Activated CD4-positive, alpha-beta T cell treated with anti-CD3 and anti-CD28 coated beads for 36 hours (primary cell): ENCODE results near the gene TMEM167A. TPM values are rescaled to one million over a fixed set of nuclear protein-coding genes. Genes with fewer than 3 reads are reported as not detected.
"Not testable (repeated sequence)": the region's sequence is repeated elsewhere in the genome, so short reads cannot be mapped to it uniquely, and the experiment has no call there.

ENCODE experiments used
- ATAC-seq: fragments of 200-7000 bp; cut with Tn5 transposase; one replicate; pipeline ENCODE4 v1.10.0; 2021; ENCODE audit warnings: mild to moderate bottlenecking, moderate library complexity
- CTCF ChIA-PET: fragments of 350-600 bp; sonication (Branson Sonifier 250); formaldehyde crosslinking; loops from one replicate; lab custom pipeline; 2021; ENCODE audit warnings: antibody characterized with exemption; lab: Charles Lee
- POLR2A ChIA-PET: fragments of 350-600 bp; sonication (Branson Sonifier 250); formaldehyde crosslinking; loops from one replicate; lab custom pipeline; 2021; ENCODE audit warnings: antibody characterized with exemption, inconsistent platforms; lab: Charles Lee
- DNase-seq: peaks from one replicate; pipeline ENCODE4 v3.0.0-alpha.2; 2020
- H3K27ac Mint-ChIP-seq: one replicate; pipeline ENCODE4 v1.8.0; 2021; ENCODE audit warnings: mixed read lengths
- H3K27me3 Mint-ChIP-seq: one replicate; pipeline ENCODE4 v1.8.0; 2021; ENCODE audit warnings: mixed read lengths
- H3K36me3 Mint-ChIP-seq: one replicate; pipeline ENCODE4 v1.8.0; 2021; ENCODE audit warnings: low read depth, mixed read lengths
- H3K4me1 Mint-ChIP-seq: one replicate; pipeline ENCODE4 v1.8.0; 2021; ENCODE audit warnings: mixed read lengths
- H3K4me3 Mint-ChIP-seq: one replicate; pipeline ENCODE4 v1.8.0; 2021; ENCODE audit warnings: mild to moderate bottlenecking, moderate library complexity, mixed read lengths
- H3K9me3 Mint-ChIP-seq: one replicate; pipeline ENCODE4 v1.8.0; 2021; ENCODE audit warnings: low read depth, mixed read lengths
- intact Hi-C, 2 experiments: fragments of 100-400 bp; cut with DNase I in 1 of 2; cut with micrococcal nuclease in 1 of 2; formaldehyde crosslinking; loops; one replicate each; pipeline versions ENCODE4 v1.14.2 to v1.15.1; 2022 to 2024; cut with DNase I, micrococcal nuclease
- total RNA-seq, 2 experiments: library from RNA; stranded (reverse); gene quantifications; one replicate each; pipeline ENCODE4 v1.2.3, GENCODE V29; 2021

The TMEM167A gene
- total RNA-seq, 2 experiments from 2014 or later: 32.7 to 70.9 TPM

DNA sequence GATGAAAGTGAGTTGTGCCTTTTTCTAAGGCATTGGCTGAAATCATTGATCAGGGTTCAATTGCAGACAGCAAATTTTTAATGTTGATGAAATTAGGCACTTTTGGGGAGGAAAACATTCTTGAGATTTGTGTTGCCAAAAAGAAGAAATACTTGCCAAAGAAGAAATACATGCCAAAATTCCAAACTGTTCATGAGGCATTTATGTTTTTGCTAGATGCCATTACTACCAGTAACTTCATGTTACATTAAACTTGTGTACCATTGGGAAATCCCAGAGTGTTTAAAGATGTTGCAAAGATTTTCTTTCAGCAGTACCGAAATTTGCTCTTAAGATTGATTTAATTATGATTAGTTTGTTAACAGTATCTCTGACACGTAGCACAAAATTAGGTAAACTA, 7.1 kb upstream of the TMEM167A start:
- DNase-seq (no peak), ATAC-seq (no peak)
- Mint-ChIP-seq H3K9me3 (no peaks in the 10 kb centered on the region), H3K27ac (no peak overlapping the region), H3K4me3 (no peak overlapping the region), H3K27me3 (no peaks in the 10 kb centered on the region), H3K36me3 (no peaks in the 10 kb centered on the region), H3K4me1 (no peaks in the 10 kb centered on the region)
- intact Hi-C loops: no loop called here
- ChIA-PET CTCF (no interaction called here), POLR2A (no interaction called here)

DNA sequence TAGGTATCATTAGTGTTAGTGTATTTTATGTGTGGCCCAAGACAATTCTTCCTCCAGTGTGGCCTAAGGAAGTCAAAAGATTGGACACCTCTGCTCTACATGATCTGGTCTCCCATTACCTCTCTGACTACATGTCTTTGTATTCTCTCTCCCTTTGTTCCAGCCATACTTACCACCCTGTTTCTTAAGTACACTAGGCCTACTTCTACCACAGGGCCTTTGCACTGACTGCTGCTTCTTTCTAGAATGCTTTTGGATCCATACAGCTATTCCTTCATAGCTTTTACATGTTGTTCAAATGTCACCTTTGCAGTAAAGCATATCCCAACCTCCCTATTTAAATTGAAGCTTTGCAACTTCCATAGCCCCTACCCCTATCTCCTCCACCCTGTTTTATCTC, 5.6 kb upstream of the TMEM167A start:
- CTCF ChIA-PET: no interaction called here
- DNase-seq (no peak), ATAC-seq (no peak)
- intact Hi-C loops: no loop called here
- Mint-ChIP-seq H3K36me3 (peaks cover 2% of the 10 kb centered on the region), H3K4me3 (no peak overlapping the region), H3K27ac (no peak overlapping the region), H3K9me3 (no peaks in the 10 kb centered on the region), H3K27me3 (no peaks in the 10 kb centered on the region), H3K4me1 (peaks cover 10% of the 10 kb centered on the region)
- POLR2A ChIA-PET: no interaction called here

- no peaks in the 10 kb centered on the region for H3K9me3 Mint-ChIP-seq
- intact Hi-C loops: loop anchor here (1.0 to 10.0 kb wide), 6 partner anchors 395 to 1783 kb away; partner anchors contain the start of gene RPS23 (in 2 of the 2)
- ATAC-seq (peak; percentile 5), DNase-seq (peak; percentile 21)
- no peaks in the 10 kb centered on the region for H3K27me3 Mint-ChIP-seq
- ChIA-PET CTCF (no interaction called here), POLR2A (interaction anchor here (0.6 kb wide), 1 partner anchor 12 kb away, joined by 3 read pairs; no protein-coding TSS in a partner anchor)
- H3K27ac Mint-ChIP-seq: peak overlapping the region; percentile 98
- H3K4me3 Mint-ChIP-seq: peak overlapping the region; percentile 98
- peaks cover 33% of the 10 kb centered on the region for H3K36me3 Mint-ChIP-seq
- peaks cover 44% of the 10 kb centered on the region for H3K4me1 Mint-ChIP-seq
Measured at GRCh38 chr5:83077662-83078261, 568 bp upstream of the TMEM167A start.

DNA sequence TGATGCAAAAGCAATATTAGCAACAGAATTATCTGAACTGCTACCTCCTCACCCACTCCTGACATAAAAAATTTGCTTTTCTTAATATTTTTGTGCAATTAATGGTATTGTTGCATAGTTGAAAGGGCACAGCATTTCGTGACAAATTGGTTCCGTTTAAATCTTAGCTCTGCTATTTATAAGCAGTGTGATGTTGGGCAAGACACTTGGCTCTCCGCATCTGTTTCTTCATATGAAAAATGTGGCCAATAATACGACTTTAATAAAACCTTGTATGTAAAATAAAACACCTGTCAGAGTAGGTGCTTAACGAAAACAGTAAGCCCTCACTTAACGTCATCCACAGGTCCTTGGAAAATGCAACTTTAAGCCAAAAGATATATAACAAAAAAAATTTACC, 4.2 kb downstream of the TMEM167A start:
- intact Hi-C loops: loop anchor here in 1 of 2 experiments (10.0 kb wide), 1 partner anchor 1778 kb away; no protein-coding TSS in a partner anchor
- Mint-ChIP-seq H3K36me3 (peaks cover 50% of the 10 kb centered on the region), H3K27me3 (no peaks in the 10 kb centered on the region), H3K4me3 (no peak overlapping the region), H3K27ac (no peak overlapping the region), H3K4me1 (peaks cover 69% of the 10 kb centered on the region), H3K9me3 (no peaks in the 10 kb centered on the region)
- POLR2A ChIA-PET: interaction anchor here (0.7 kb wide), 1 partner anchor 11 kb away, joined by 3 read pairs; no protein-coding TSS in a partner anchor
- CTCF ChIA-PET: no interaction called here
- DNase-seq (no peak), ATAC-seq (no peak)

GRCh38 chr5:83071286-83072051, 5.7 kb downstream of the TMEM167A start:
- intact Hi-C loops: loop anchor here in 1 of 2 experiments (10.0 kb wide), 1 partner anchor 1777 kb away; no protein-coding TSS in a partner anchor
- DNase-seq (no peak), ATAC-seq (peak; percentile 39)
- ChIA-PET POLR2A (no interaction called here), CTCF (no interaction called here)
- H3K4me1 Mint-ChIP-seq: peaks cover 72% of the 10 kb centered on the region
- no peak overlapping the region for H3K27ac Mint-ChIP-seq
- peaks cover 48% of the 10 kb centered on the region for H3K36me3 Mint-ChIP-seq
- no peaks in the 10 kb centered on the region for H3K27me3 Mint-ChIP-seq
- no peak overlapping the region for H3K4me3 Mint-ChIP-seq
- no peaks in the 10 kb centered on the region for H3K9me3 Mint-ChIP-seq

GRCh38 chr5:83069096-83069799, 7.9 kb downstream of the TMEM167A start:
- POLR2A ChIA-PET: no interaction called here
- ATAC-seq: peak; percentile 44
- peaks cover 59% of the 10 kb centered on the region for H3K4me1 Mint-ChIP-seq

GRCh38 chr5:83067377-83067776, 9.8 kb downstream of the TMEM167A start:
- H3K27me3 Mint-ChIP-seq, H3K9me3 Mint-ChIP-seq, H3K27ac Mint-ChIP-seq, CTCF ChIA-PET, DNase-seq, intact Hi-C loops, ATAC-seq, POLR2A ChIA-PET, H3K4me3 Mint-ChIP-seq: not testable (repeated sequence)
- H3K36me3 Mint-ChIP-seq: peaks cover 37% of the 10 kb centered on the region
- peaks cover 40% of the 10 kb centered on the region for H3K4me1 Mint-ChIP-seq

More at GRCh38 chr5:83069096-83069799, 7.9 kb downstream of the TMEM167A start:
- intact Hi-C loops: no loop called here
- H3K27ac Mint-ChIP-seq: no peak overlapping the region
- DNase-seq: no peak
- H3K27me3 Mint-ChIP-seq: no peaks in the 10 kb centered on the region
- H3K36me3 Mint-ChIP-seq: peaks cover 44% of the 10 kb centered on the region
- CTCF ChIA-PET: no interaction called here
- H3K4me3 Mint-ChIP-seq: no peak overlapping the region
- no peaks in the 10 kb centered on the region for H3K9me3 Mint-ChIP-seq

DNA sequence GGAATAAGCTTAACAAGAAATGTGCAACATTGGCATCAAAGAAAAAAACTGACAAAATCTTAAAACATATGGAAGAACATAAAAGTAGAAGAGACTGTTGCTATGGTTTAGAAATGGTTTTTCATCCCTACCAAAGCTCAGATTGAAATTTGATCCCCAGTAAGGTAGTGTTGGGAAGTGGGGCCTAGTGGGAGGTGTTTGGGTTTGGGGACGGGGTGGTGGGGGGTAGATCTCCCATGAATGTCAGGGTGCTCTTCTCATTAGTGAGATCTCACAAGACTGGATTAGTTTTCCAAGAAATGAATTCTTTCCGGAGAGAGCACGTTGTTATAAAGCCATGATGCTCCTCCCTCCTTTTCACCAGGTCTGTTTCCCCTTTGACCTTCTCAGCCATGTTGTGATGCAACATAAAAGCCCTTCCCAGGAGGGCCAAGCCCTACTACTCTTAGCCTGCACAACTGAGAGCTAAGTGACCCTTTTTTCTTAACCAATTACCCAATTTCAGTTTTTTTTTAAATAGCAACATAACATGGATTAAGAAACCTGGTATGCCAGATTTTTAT, 10.6 kb downstream of the TMEM167A start:
- H3K27ac Mint-ChIP-seq: no peak overlapping the region
- peaks cover 33% of the 10 kb centered on the region for H3K36me3 Mint-ChIP-seq
- H3K27me3 Mint-ChIP-seq: no peaks in the 10 kb centered on the region
- no peak for DNase-seq
- H3K9me3 Mint-ChIP-seq: no peaks in the 10 kb centered on the region
- ChIA-PET CTCF (interaction anchor here (0.6 kb wide), 1 partner anchor 364 kb away, joined by 3 read pairs; no protein-coding TSS in a partner anchor), POLR2A (no interaction called here)
- no peak overlapping the region for H3K4me3 Mint-ChIP-seq
- no peak for ATAC-seq
- intact Hi-C loops: no loop called here
- peaks cover 33% of the 10 kb centered on the region for H3K4me1 Mint-ChIP-seq

DNA sequence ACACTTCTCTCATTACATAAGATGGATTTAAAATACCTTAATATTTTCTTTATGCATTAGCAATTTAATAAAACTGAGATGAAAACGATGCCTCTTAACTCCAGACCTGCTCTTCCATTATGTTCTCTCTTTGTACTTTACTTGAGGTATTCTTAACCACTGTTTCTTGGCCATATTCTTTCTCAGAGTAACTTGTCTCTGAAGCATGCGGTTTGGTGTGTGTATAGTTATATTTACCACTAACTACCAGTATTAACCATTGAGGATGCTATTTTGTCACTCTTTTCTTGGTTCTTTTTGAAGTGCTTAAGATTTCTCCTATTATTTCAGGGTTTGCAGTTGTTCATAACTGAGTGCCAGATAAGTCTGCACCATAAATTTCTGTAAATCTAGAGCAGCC, 17.9 kb downstream of the TMEM167A start:
- H3K27ac Mint-ChIP-seq: no peak overlapping the region
- H3K27me3 Mint-ChIP-seq: no peaks in the 10 kb centered on the region
- intact Hi-C loops: no loop called here
- H3K36me3 Mint-ChIP-seq: peaks cover 46% of the 10 kb centered on the region
- ChIA-PET CTCF (interaction anchor here (1.1 kb wide), 1 partner anchor 9 kb away, joined by 4 read pairs; no protein-coding TSS in a partner anchor), POLR2A (no interaction called here)
- ATAC-seq (no peak), DNase-seq (no peak)
- H3K4me3 Mint-ChIP-seq: no peak overlapping the region
- H3K4me1 Mint-ChIP-seq: peaks cover 6% of the 10 kb centered on the region
- no peaks in the 10 kb centered on the region for H3K9me3 Mint-ChIP-seq

- H3K36me3 Mint-ChIP-seq: peaks cover 50% of the 10 kb centered on the region
- H3K4me1 Mint-ChIP-seq: peaks cover 5% of the 10 kb centered on the region
- POLR2A ChIA-PET: no interaction called here
- intact Hi-C loops: no loop called here
- no peak overlapping the region for H3K4me3 Mint-ChIP-seq
- no peak overlapping the region for H3K27ac Mint-ChIP-seq
- CTCF ChIA-PET: no interaction called here
- ATAC-seq (no peak), DNase-seq (no peak)
- no peaks in the 10 kb centered on the region for H3K9me3 Mint-ChIP-seq
- H3K27me3 Mint-ChIP-seq: no peaks in the 10 kb centered on the region
Measured at GRCh38 chr5:83058726-83059125, 18.5 kb downstream of the TMEM167A start.

DNA sequence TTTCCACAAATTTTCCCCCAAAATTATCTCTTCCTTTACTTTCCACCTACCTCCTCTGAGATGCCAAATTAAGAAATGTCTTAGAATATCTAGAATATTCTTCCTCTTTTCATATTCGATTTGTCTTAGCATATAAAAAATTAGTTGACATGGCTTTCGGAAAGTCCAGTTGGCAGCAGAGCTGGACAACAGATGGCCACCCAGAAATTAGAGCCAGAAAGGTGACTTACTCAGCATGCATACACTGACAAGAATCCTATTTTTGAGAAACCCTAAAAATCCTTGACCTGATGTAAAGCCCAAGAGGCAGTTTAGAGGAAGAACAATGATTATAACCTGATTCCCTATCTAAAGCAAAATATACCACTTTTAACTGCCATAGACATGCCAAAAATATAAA, 22.0 kb downstream of the TMEM167A start:
- H3K9me3 Mint-ChIP-seq: no peaks in the 10 kb centered on the region
- POLR2A ChIA-PET: no interaction called here
- peaks cover 5% of the 10 kb centered on the region for H3K4me1 Mint-ChIP-seq
- H3K36me3 Mint-ChIP-seq: peaks cover 43% of the 10 kb centered on the region
- DNase-seq (no peak), ATAC-seq (no peak)
- H3K27me3 Mint-ChIP-seq: no peaks in the 10 kb centered on the region
- H3K27ac Mint-ChIP-seq: peak overlapping the region; percentile 29
- intact Hi-C loops: no loop called here
- CTCF ChIA-PET: interaction anchor here (0.6 kb wide), 1 partner anchor 398 kb away, joined by 3 read pairs; no protein-coding TSS in a partner anchor
- H3K4me3 Mint-ChIP-seq: no peak overlapping the region
